Psoas muscle (tissue), 8 donors: ENCODE measurements around the gene ICAM4. TPM values are rescaled to one million over a fixed set of nuclear protein-coding genes. Genes with fewer than 3 reads are reported as not detected.
A peak's percentile ranks its signal among the peaks of the same experiment; 100 is the strongest.

Experiments
- ATAC-seq, 4 donors: fragments of 200-7000 bp; cut with Tn5 transposase; one replicate each; pipeline ENCODE4 v1.9.1; 2020; ENCODE audit warnings: moderate library complexity in 3 of 4, mild to moderate bottlenecking in 2 of 4
- DNase-seq, 2 donors: peaks; one replicate each; pipeline ENCODE4 v3.0.0-alpha.2; 2020
- H3K27ac ChIP-seq: fragments of 200-600 bp; one replicate; pipeline ENCODE4 v1.8.0; 2022
- H3K27me3 ChIP-seq, 3 donors: fragments of 200-600 bp in 1 of 3; one replicate each; pipeline versions ENCODE4 v1.6.1 to v1.8.0; 2013 to 2022; ENCODE audit warnings: low read length in 2 of 3, mild to moderate bottlenecking in 2 of 3, moderate library complexity in 1 of 3; ENCODE audit not compliant: insufficient read depth in 3 of 3
- H3K36me3 ChIP-seq, 2 donors: fragments of 200-600 bp in 1 of 2; one replicate each; pipeline versions ENCODE4 v1.6.1 to v1.8.0; 2013 to 2022; ENCODE audit warnings: low read depth in 1 of 2, mild to moderate bottlenecking in 1 of 2, moderate library complexity in 1 of 2; ENCODE audit not compliant: insufficient read depth in 1 of 2
- H3K4me1 ChIP-seq: fragments of 200-600 bp; one replicate; pipeline ENCODE4 v1.8.0; 2022
- H3K4me3 ChIP-seq: fragments of 200-600 bp; one replicate; pipeline ENCODE4 v1.8.0; 2022; ENCODE audit warnings: mild to moderate bottlenecking
- H3K9me3 ChIP-seq: fragments of 200-600 bp; one replicate; pipeline ENCODE4 v1.8.0; 2022
- WGBS, 3 donors: extraction: QIAGEN DNeasy Blood & Tissue Kit; methylation state at CpG; one replicate each; pipeline versions ENCODE4 v1.1.6 to v1.1.7; 2013; 5-methylcytosine and 5-hydroxymethylcytosine counted together
- intact Hi-C, 2 donors: fragments of 100-400 bp; cut with DNase I; formaldehyde crosslinking; loops; one replicate each; pipeline versions ENCODE4 v1.11.0 to v1.14.2; 2022
- polyA plus RNA-seq, 3 donors: library from polyadenylated mRNA; stranded (reverse); fragments of 200-250 nt; gene quantifications; one replicate each; pipeline ENCODE4 v1.2.3, GENCODE V29; 2013
- total RNA-seq, 4 donors: library from RNA; stranded (reverse); fragmentation: NEBNext Ultra II Directional in 2 of 4; extraction: Animal tissue kit (Norgen Biotek cat#: 25700) in 2 of 4; gene quantifications; one replicate each; pipeline versions ENCODE4 v1.2.1 to v1.2.4, GENCODE V29; 2021 to 2023
- TF ChIP-seq, protein P1 (sequence below): fragments of 200-600 bp; IDR thresholded peaks from one replicate; pipeline ENCODE4 v1.8.0; 2022; ENCODE audit warnings: antibody characterized with exemption
- donor health status: healthy with polysubstance abuse.
- donor health status: DM: no; HTN: no; CAD: no; lungs with moderate emphysema.
- donor health status: Bipolar disorder and iron deficiency.
- donor health status: healthy.
- donor health status: DM: yes; HTN: yes; CAD: no.
- donor health status: DM: no; HTN: no; CAD: no.
- donor health status: DM: no; HTN: no; CAD: no.
- donor health status: DM: yes; HTN: yes; CAD: no.

Gene ICAM4
- total and polyA plus RNA-seq, 7 donors = 0.04 to 0.47 (median 0.18) TPM; not detected in 4

GRCh38 chr19:10256970-10257615 is 29.7 kb upstream of the ICAM4 start:
- 68 to 84% (median 78%) methylated on average over 8 to 9 of the region's 9 CpGs for WGBS, 3 donors
- intact Hi-C loops = no loop called here
- no peak for ATAC-seq

GRCh38 chr19:10258080-10258710 is 28.6 kb upstream of the ICAM4 start:
- ATAC-seq (peak in 1 of 4 donors; percentile 18), DNase-seq (no peak)
- TF ChIP-seq, protein P1, sequence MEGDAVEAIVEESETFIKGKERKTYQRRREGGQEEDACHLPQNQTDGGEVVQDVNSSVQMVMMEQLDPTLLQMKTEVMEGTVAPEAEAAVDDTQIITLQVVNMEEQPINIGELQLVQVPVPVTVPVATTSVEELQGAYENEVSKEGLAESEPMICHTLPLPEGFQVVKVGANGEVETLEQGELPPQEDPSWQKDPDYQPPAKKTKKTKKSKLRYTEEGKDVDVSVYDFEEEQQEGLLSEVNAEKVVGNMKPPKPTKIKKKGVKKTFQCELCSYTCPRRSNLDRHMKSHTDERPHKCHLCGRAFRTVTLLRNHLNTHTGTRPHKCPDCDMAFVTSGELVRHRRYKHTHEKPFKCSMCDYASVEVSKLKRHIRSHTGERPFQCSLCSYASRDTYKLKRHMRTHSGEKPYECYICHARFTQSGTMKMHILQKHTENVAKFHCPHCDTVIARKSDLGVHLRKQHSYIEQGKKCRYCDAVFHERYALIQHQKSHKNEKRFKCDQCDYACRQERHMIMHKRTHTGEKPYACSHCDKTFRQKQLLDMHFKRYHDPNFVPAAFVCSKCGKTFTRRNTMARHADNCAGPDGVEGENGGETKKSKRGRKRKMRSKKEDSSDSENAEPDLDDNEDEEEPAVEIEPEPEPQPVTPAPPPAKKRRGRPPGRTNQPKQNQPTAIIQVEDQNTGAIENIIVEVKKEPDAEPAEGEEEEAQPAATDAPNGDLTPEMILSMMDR = no peak
- no peak overlapping the region for H3K4me3 ChIP-seq
- H3K27ac ChIP-seq = no peak overlapping the region
- no peaks in the 10 kb centered on the region for H3K4me1 ChIP-seq
- WGBS, 3 donors = 92 to 95% (median 92%) methylated on average over 18 of the region's 18 CpGs
- no peaks in the 10 kb centered on the region for H3K9me3 ChIP-seq
- H3K27me3 ChIP-seq = no peaks in the 10 kb centered on the region
- peaks cover 2 to 66% of the 10 kb centered on the region in 2 donors for H3K36me3 ChIP-seq
- intact Hi-C loops = no loop called here

More at GRCh38 chr19:10256970-10257615, 29.7 kb upstream of the ICAM4 start:
- no peak for DNase-seq
- H3K36me3 ChIP-seq = peaks cover 2 to 66% of the 10 kb centered on the region in 2 donors
- TF ChIP-seq, protein P1 = no peak
- no peak overlapping the region for H3K27ac ChIP-seq
- H3K4me1 ChIP-seq = peaks cover 4% of the 10 kb centered on the region
- H3K9me3 ChIP-seq = no peaks in the 10 kb centered on the region
- no peak overlapping the region for H3K4me3 ChIP-seq
- H3K27me3 ChIP-seq = no peaks in the 10 kb centered on the region

- TF ChIP-seq, protein P1 = peak; percentile 68
- Histone ChIP-seq H3K36me3 (peaks cover 2 to 56% of the 10 kb centered on the region in 2 donors), H3K27ac (no peak overlapping the region), H3K27me3 (no peaks in the 10 kb centered on the region), H3K4me3 (no peak overlapping the region), H3K4me1 (no peaks in the 10 kb centered on the region), H3K9me3 (no peaks in the 10 kb centered on the region)
- ATAC-seq (peak; percentile 64 to 82 (median 72)), DNase-seq (peak; percentile 82 to 89)
- WGBS, 3 donors = 56 to 66% (median 58%) methylated on average over 30 to 32 of the region's 32 CpGs
- intact Hi-C loops = no loop called here
Observed at GRCh38 chr19:10259162-10259905, 27.4 kb upstream of the ICAM4 start.

DNA sequence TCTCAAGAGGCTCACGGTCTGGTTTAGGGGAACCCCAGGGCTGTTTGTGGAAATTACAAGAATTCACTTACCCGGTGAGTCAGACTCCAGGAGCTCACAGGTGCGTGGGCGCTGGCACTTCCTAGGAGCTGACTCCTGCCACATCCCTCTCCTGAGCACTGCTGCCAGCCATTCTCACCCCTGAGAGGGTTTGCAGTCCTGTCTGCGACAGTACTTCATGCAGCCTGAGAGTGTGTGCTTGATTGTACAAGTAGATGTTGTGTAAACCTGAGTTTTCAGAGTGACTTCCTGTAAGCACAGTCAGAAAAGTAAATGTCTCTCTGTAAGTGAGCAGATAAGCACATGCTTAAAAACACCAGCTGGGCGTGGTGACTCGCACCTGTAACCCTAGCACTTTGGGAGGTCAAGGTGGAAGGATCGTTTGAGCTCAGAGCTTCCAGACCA is 26.6 kb upstream of the ICAM4 start:
- peaks cover 1 to 48% of the 10 kb centered on the region in 2 donors for H3K36me3 ChIP-seq
- intact Hi-C loops = no loop called here
- no peak overlapping the region for H3K4me3 ChIP-seq
- ATAC-seq = no peak
- no peaks in the 10 kb centered on the region for H3K9me3 ChIP-seq
- WGBS, 3 donors = 83 to 84% (median 84%) methylated on average over 8 of the region's 8 CpGs
- no peaks in the 10 kb centered on the region for H3K27me3 ChIP-seq
- DNase-seq = no peak
- no peak overlapping the region for H3K27ac ChIP-seq
- no peaks in the 10 kb centered on the region for H3K4me1 ChIP-seq
- TF ChIP-seq, protein P1 = no peak
